HepG2 (cell line): ENCODE results near the gene CBY1. TPM values are rescaled to one million over a fixed set of nuclear protein-coding genes. Genes with fewer than 3 reads are reported as not detected.

Source experiments
- ATAC-seq: fragments of 200-7000 bp; cut with Tn5 transposase; 3 replicates; pipeline ENCODE4 v1.9.1; 2020; ENCODE audit warnings: mild to moderate bottlenecking, moderate library complexity
- BruUV-seq: library from RNA; stranded (reverse); fragments of 400-500 nt; replicated peaks from 2 replicates; lab custom pipeline; 2021; lab: Mats Ljungman, UMichigan
- CTCF ChIA-PET: fragments of 300-600 bp; formaldehyde crosslinking; extraction: SDS; loops from one replicate; lab custom pipeline; 2021; ENCODE audit warnings: low total read pairs, inconsistent platforms, low intra/inter-chr PET ratio; lab: Yijun Ruan, JAX
- POLR2A ChIA-PET: fragments of 350-600 bp; sonication (Branson Sonifier 250); formaldehyde crosslinking; loops from one replicate; lab custom pipeline; 2020; ENCODE audit warnings: antibody characterized with exemption, inconsistent platforms; lab: Yijun Ruan, JAX
- DNase-seq: peaks from one replicate; pipeline ENCODE4 v3.0.0-alpha.2; 2015; ENCODE audit warnings: low spot score
- FAIRE-seq: peaks from 3 replicates; lab custom pipeline; 2011; peaks lifted over from hg19 to GRCh38; lab: Jason Lieb, UNC
- H2AFZ ChIP-seq: one replicate; pipeline ENCODE4 v1.6.1; 2011; ENCODE audit warnings: low read length, inconsistent platforms
- H3K27ac ChIP-seq: fragments of 300-600 bp; 3 replicates; pipeline ENCODE4 v1.8.0; 2011; ENCODE audit warnings: mixed run types, mild to moderate bottlenecking, mixed read lengths, low read length, inconsistent platforms; ENCODE audit not compliant: insufficient read depth; ENCODE audit errors: extremely low read length
- H3K27me3 ChIP-seq, 2 experiments: fragments of 200-600 bp in 1 of 2; 2 replicates in 1 of 2; 3 replicates in 1 of 2; pipeline versions ENCODE4 v1.6.0 to v1.8.0; 2011; ENCODE audit warnings: low read length in 2 of 2, mild to moderate bottlenecking in 2 of 2, moderate library complexity in 2 of 2, inconsistent platforms in 1 of 2; ENCODE audit not compliant: insufficient read depth in 2 of 2, control insufficient read depth in 1 of 2
- H3K36me3 ChIP-seq, 2 experiments: fragments of 200-600 bp in 1 of 2; replicated peaks in 1 of 2; 2 replicates in 1 of 2; 3 replicates in 1 of 2; pipeline versions ENCODE4 v1.5.1 to v1.8.0; 2011; ENCODE audit warnings: low read length in 2 of 2, inconsistent platforms in 1 of 2; ENCODE audit not compliant: insufficient read depth in 2 of 2, control insufficient read depth in 1 of 2
- H3K4me1 ChIP-seq: 2 replicates; pipeline ENCODE4 v1.5.1; 2012; ENCODE audit warnings: low read length, inconsistent platforms; ENCODE audit not compliant: insufficient read depth
- H3K4me2 ChIP-seq: 2 replicates; pipeline ENCODE4 v1.6.0; 2011; ENCODE audit warnings: low read depth, low read length, inconsistent platforms
- H3K4me3 ChIP-seq, 3 experiments: fragments of 200-600 bp in 1 of 3; sonication (generic), shearing (Covaris generic) in 1 of 3; replicated peaks in 1 of 3; 2 replicates each; pipeline ENCODE4 v1.5.1; 2011 to 2016; ENCODE audit warnings: low read length in 3 of 3, inconsistent platforms in 2 of 3, low read depth in 2 of 3, mild to moderate bottlenecking in 2 of 3, control low read depth in 1 of 3, mixed read lengths in 1 of 3; ENCODE audit not compliant: insufficient read depth in 1 of 3
- H3K79me2 ChIP-seq: one replicate; pipeline ENCODE4 v1.6.1; 2011; ENCODE audit warnings: low read length, inconsistent platforms; ENCODE audit not compliant: insufficient read depth
- H3K9ac ChIP-seq: 2 replicates; pipeline ENCODE4 v1.6.0; 2011; ENCODE audit warnings: mild to moderate bottlenecking, low read depth, low read length, inconsistent platforms; ENCODE audit not compliant: insufficient read depth
- H3K9me3 ChIP-seq: 2 replicates; pipeline ENCODE4 v1.5.1; 2012; ENCODE audit warnings: mild to moderate bottlenecking, low read length
- H4K20me1 ChIP-seq: 2 replicates; pipeline ENCODE4 v1.6.0; 2011; ENCODE audit warnings: inconsistent platforms, mild to moderate bottlenecking, low read length, moderate library complexity; ENCODE audit not compliant: insufficient read depth
- CCDC6 ChIP-seq: sonication (generic); formaldehyde crosslinking; IDR thresholded peaks from 2 replicates; pipeline ENCODE4 v1.8.1; 2022; ENCODE audit warnings: mild to moderate bottlenecking, missing genetic modification reagents, moderate library complexity
- GABPA ChIP-seq, 2 experiments: IDR thresholded peaks; 2 replicates each; pipeline ENCODE4 v1.6.1; 2011 to 2016; ENCODE audit warnings: low read depth in 2 of 2, low read length in 1 of 2, missing biosample characterization in 1 of 2, missing genetic modification characterization in 1 of 2
- MXD4 ChIP-seq: IDR thresholded peaks from 2 replicates; pipeline ENCODE4 v1.6.1; 2016; ENCODE audit warnings: mild to moderate bottlenecking, missing biosample characterization, missing genetic modification reagents
- NR2F1 ChIP-seq, 2 experiments: fragments of 450-650 bp in 1 of 2; formaldehyde crosslinking in 1 of 2; IDR thresholded peaks; 2 replicates each; pipeline versions ENCODE4 v1.5.0 to v1.6.1; 2016 to 2020; ENCODE audit warnings: mild to moderate bottlenecking in 1 of 2, missing compliant biosample characterization in 1 of 2, missing genetic modification reagents in 1 of 2, moderate library complexity in 1 of 2
- ZNF180 ChIP-seq: sonication (generic); formaldehyde crosslinking; IDR thresholded peaks from 2 replicates; pipeline ENCODE4 v1.4.0; 2020; ENCODE audit warnings: low read depth, missing genetic modification reagents, borderline replicate concordance
- ZNF24 ChIP-seq: fragments of 450-650 bp; IDR thresholded peaks from 2 replicates; pipeline ENCODE4 v1.6.1; 2017; ENCODE audit warnings: antibody characterized with exemption, mild to moderate bottlenecking
- ZSCAN29 ChIP-seq: sonication (generic); formaldehyde crosslinking; conservative IDR thresholded peaks from 2 replicates; pipeline ENCODE4 v1.4.0; 2020; ENCODE audit warnings: mild to moderate bottlenecking, missing genetic modification reagents
- WGBS: methylation state at CpG from one replicate; pipeline ENCODE4 v1.1.6; 2017; ENCODE audit warnings: low lambda C conversion rate; 5-methylcytosine and 5-hydroxymethylcytosine counted together
- in situ Hi-C: cut with HindIII; loops from 2 replicates; pipeline ENCODE4 v1.10.0; 2017; ENCODE audit warnings: low pct_unique_long_range_greater_than_20kb; ENCODE audit not compliant: extremely low pct_ligation_motif_present
- intact Hi-C: fragments of 100-400 bp; cut with micrococcal nuclease; formaldehyde crosslinking; loops from one replicate; pipeline ENCODE4 v1.10.0; 2022; ENCODE audit not compliant: unreplicated experiment
- polyA plus RNA-seq, 8 experiments: library from polyadenylated mRNA; depleted of rRNA in 3 of 8; stranded (reverse) in 7 of 8; unstranded in 1 of 8; fragments of >200 nt; fragmentation: Illumina TruSeq in 4 of 8; extraction: Trizol in 4 of 8; gene quantifications; 2 replicates each; pipeline versions ENCODE4 v1.2.1 to v1.2.3, GENCODE V29; 2011 to 2016; ENCODE audit warnings: low read depth in 4 of 8, missing spikeins in 1 of 8, mixed read lengths in 1 of 8; ENCODE audit not compliant: insufficient read depth in 1 of 8
- total RNA-seq, 5 experiments: library from RNA; depleted of rRNA; stranded (reverse); fragments of >200 nt; fragmentation: Illumina TruSeq; extraction: Trizol; gene quantifications; 2 replicates each; pipeline ENCODE4 v1.2.3, GENCODE V29; 2016; ENCODE audit warnings: low read depth in 1 of 5
- TF ChIP-seq, protein P1 (sequence below): sonication (generic); IDR thresholded peaks from 2 replicates; pipeline ENCODE4 v1.6.1; 2016; ENCODE audit warnings: low read depth, borderline replicate concordance
- TF ChIP-seq, protein P2 (sequence below): sonication (generic); formaldehyde crosslinking; IDR thresholded peaks from 2 replicates; pipeline ENCODE4 v1.5.0; 2020; ENCODE audit warnings: missing genetic modification reagents, mild to moderate bottlenecking, borderline replicate concordance

The CBY1 gene
- total and polyA plus RNA-seq, 2 of the 13 experiments (the other 11 are each of a cell fraction or from before 2014, with no cell fraction given): 19.7 to 20.3 TPM

DNA sequence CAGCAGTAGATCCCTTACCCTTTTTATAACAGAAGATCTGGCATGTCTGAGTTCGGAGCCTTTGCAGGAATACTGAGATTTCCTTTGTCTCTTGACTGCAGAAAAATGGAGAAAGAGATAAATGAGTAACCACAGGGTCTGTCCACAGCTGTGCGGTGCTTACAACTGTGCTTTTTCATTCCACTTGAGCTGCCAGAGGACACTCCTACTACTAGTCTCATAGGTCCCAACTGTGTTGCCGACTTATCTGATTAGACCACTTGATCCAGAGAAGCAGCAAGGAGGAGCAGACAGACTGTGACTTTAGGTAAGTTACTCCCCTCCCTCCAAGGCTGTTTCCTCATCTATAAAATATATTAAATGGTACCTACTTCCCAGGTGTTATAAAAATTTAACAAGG lies 17.7 kb upstream of the CBY1 start:
- 22% methylated on average over 3 of the region's 3 CpGs for WGBS
- no peak for FAIRE-seq
- H3K9me3 ChIP-seq: no peaks in the 10 kb centered on the region
- TF ChIP-seq, protein P1, sequence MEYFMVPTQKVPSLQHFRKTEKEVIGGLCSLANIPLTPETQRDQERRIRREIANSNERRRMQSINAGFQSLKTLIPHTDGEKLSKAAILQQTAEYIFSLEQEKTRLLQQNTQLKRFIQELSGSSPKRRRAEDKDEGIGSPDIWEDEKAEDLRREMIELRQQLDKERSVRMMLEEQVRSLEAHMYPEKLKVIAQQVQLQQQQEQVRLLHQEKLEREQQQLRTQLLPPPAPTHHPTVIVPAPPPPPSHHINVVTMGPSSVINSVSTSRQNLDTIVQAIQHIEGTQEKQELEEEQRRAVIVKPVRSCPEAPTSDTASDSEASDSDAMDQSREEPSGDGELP: peak; percentile 16; the same call in 1 of the 2 replicates
- TF ChIP-seq, protein P2, sequence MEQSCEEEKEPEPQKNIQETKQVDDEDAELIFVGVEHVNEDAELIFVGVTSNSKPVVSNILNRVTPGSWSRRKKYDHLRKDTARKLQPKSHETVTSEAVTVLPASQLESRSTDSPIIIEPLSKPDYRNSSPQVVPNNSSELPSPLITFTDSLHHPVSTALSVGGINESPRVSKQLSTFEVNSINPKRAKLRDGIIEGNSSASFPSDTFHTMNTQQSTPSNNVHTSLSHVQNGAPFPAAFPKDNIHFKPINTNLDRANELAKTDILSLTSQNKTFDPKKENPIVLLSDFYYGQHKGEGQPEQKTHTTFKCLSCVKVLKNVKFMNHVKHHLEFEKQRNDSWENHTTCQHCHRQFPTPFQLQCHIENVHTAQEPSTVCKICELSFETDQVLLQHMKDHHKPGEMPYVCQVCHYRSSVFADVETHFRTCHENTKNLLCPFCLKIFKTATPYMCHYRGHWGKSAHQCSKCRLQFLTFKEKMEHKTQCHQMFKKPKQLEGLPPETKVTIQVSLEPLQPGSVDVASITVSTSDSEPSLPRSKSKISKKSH: no peak
- no peak overlapping the region for H3K4me2 ChIP-seq
- no peaks in the 10 kb centered on the region for H3K79me2 ChIP-seq
- ChIA-PET CTCF (no interaction called here), POLR2A (interaction anchor here (1.3 kb wide), 1 partner anchor 43 kb away, joined by 3 read pairs; the partner anchor contains the start of gene TOMM22)
- H4K20me1 ChIP-seq: no peaks in the 10 kb centered on the region
- in situ Hi-C loops (no loop called here), intact Hi-C loops (no loop called here)
- no peak overlapping the region for H3K27ac ChIP-seq
- no peaks in the 10 kb centered on the region for H3K36me3 ChIP-seq
- no peak overlapping the region for H3K9ac ChIP-seq
- peak; percentile 73 for ATAC-seq
- no peaks in the 10 kb centered on the region for H3K27me3 ChIP-seq
- DNase-seq: peak; percentile 32
- BruUV-seq: no TSS peak
- no peak overlapping the region for H3K4me3 ChIP-seq
- H2AFZ ChIP-seq: no peak overlapping the region
- peaks cover 13% of the 10 kb centered on the region for H3K4me1 ChIP-seq

DNA sequence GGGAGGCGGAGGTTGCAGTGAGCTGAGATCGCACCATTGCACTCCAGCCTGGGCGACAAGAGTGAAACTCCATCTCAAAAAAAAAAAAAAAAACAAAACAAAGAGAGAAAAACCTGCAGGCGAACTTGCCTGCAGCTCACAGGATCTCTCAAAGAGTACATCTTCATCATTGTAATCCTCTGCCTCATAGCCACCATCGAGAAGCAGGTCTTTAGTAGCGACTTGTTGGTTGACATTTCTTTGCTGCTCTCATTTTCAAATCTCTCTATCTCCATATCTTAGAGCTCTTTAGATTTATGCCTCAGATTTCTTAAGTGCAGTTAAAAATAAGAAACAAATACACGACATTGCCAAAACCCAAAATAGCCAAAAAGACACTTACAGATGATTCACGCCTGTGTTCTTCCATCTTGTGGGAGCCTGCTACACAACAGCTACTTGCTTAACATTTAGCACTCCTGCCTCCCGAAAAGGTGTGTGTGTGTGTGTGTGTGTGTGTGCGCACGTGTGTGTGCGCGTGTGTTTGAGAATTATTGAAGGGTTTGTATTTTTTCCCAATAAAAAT lies 14.9 kb upstream of the CBY1 start:
- no peak overlapping the region for H3K4me2 ChIP-seq
- BruUV-seq: no TSS peak
- no peak overlapping the region for H2AFZ ChIP-seq
- no peaks in the 10 kb centered on the region for H3K79me2 ChIP-seq
- ATAC-seq (no peak), FAIRE-seq (no peak), DNase-seq (no peak)
- POLR2A ChIA-PET: no interaction called here
- H3K4me1 ChIP-seq: peaks cover 13% of the 10 kb centered on the region
- intact Hi-C loops: no loop called here
- CTCF ChIA-PET: no interaction called here
- no peak overlapping the region for H3K27ac ChIP-seq
- H3K36me3 ChIP-seq: no peaks in the 10 kb centered on the region
- H3K9me3 ChIP-seq: no peaks in the 10 kb centered on the region
- no peaks in the 10 kb centered on the region for H3K27me3 ChIP-seq
- WGBS: 94% methylated on average over 13 of the region's 13 CpGs
- H4K20me1 ChIP-seq: no peaks in the 10 kb centered on the region
- in situ Hi-C loops: no loop called here
- no peak overlapping the region for H3K9ac ChIP-seq
- no peak overlapping the region for H3K4me3 ChIP-seq
- no peak for TF ChIP-seq ZNF24
- no peak for TF ChIP-seq MXD4 (CRISPR knock-in tag)
- TF ChIP-seq CCDC6 (CRISPR knock-in tag): no peak
- TF ChIP-seq ZNF180 (CRISPR knock-in tag): no peak
- TF ChIP-seq ZSCAN29 (CRISPR knock-in tag): no peak
- TF ChIP-seq NR2F1 (CRISPR knock-in tag; IDR thresholded peaks at IDR 0.05): no peak
- TF ChIP-seq GABPA (IDR thresholded peaks at IDR 0.05; ENCODE audit: low read depth, low read length): no peak
- TF ChIP-seq GABPA (CRISPR knock-in tag; IDR thresholded peaks at IDR 0.05; ENCODE audit: low read depth): no peak
